CD4-positive, CD25-positive, alpha-beta regulatory T cell (primary cell): Measurements from ENCODE around the gene SETBP1. TPM values are rescaled to one million over a fixed set of nuclear protein-coding genes. Genes with fewer than 3 reads are reported as not detected.

Experiments
- ATAC-seq, 2 donors: fragments of 150-1000 bp; cut with Tn5 transposase; one replicate each; pipeline ENCODE4 v1.10.0; 2021; ENCODE audit warnings: low read depth in 2 of 2, moderate number of reproducible peaks in 2 of 2, moderate library complexity in 1 of 2
- DNase-seq, 3 donors: peaks; one replicate each; pipeline versions ENCODE4 v3.0.0 to v3.0.0-alpha.2; 2012 to 2022; ENCODE audit warnings: mixed read lengths in 1 of 3
- H3K27ac ChIP-seq: one replicate; pipeline ENCODE4 v1.7.0; 2013; ENCODE audit warnings: mild to moderate bottlenecking, low read length; ENCODE audit not compliant: insufficient read depth, poor library complexity, severe bottlenecking
- H3K27me3 ChIP-seq: one replicate; pipeline ENCODE4 v1.7.0; 2013; ENCODE audit warnings: low read length; ENCODE audit not compliant: control insufficient read depth, insufficient read depth
- H3K36me3 ChIP-seq: one replicate; pipeline ENCODE4 v1.7.0; 2013; ENCODE audit warnings: mild to moderate bottlenecking, low read length, moderate library complexity; ENCODE audit not compliant: control insufficient read depth, insufficient read depth
- H3K4me1 ChIP-seq: 2 replicates; pipeline ENCODE4 v1.7.0; 2013; ENCODE audit warnings: mild to moderate bottlenecking, low read length; ENCODE audit not compliant: insufficient read depth, control insufficient read depth, poor library complexity, severe bottlenecking
- H3K4me3 ChIP-seq: one replicate; pipeline ENCODE4 v1.7.0; 2013; ENCODE audit warnings: low read depth, mild to moderate bottlenecking, low read length, moderate library complexity
- H3K9me3 ChIP-seq, 2 experiments: 1 replicate in 1 of 2; 2 replicates in 1 of 2; pipeline ENCODE4 v1.7.0; 2013; ENCODE audit warnings: low read length in 2 of 2, mild to moderate bottlenecking in 1 of 2, moderate library complexity in 1 of 2; ENCODE audit not compliant: control insufficient read depth in 2 of 2
- H3K27ac Mint-ChIP-seq, 3 donors: one replicate each; pipeline ENCODE4 v1.8.0; 2020 to 2022; ENCODE audit warnings: mild to moderate bottlenecking in 3 of 3, mixed read lengths in 3 of 3, moderate library complexity in 2 of 3
- H3K27me3 Mint-ChIP-seq: one replicate; pipeline ENCODE4 v1.8.0; 2022; ENCODE audit warnings: mild to moderate bottlenecking, mixed read lengths
- H3K36me3 Mint-ChIP-seq: one replicate; pipeline ENCODE4 v1.8.0; 2020; ENCODE audit warnings: mixed read lengths
- H3K4me1 Mint-ChIP-seq, 4 donors: one replicate each; pipeline ENCODE4 v1.8.0; 2020 to 2022; ENCODE audit warnings: mixed read lengths in 4 of 4, mild to moderate bottlenecking in 1 of 4
- H3K4me3 Mint-ChIP-seq, 4 donors: one replicate each; pipeline ENCODE4 v1.8.0; 2020 to 2022; ENCODE audit warnings: mild to moderate bottlenecking in 4 of 4, mixed read lengths in 4 of 4, moderate library complexity in 3 of 4
- H3K9me3 Mint-ChIP-seq, 7 donors: one replicate each; pipeline ENCODE4 v1.8.0; 2020 to 2022; ENCODE audit warnings: mixed read lengths in 7 of 7, mild to moderate bottlenecking in 3 of 7, moderate library complexity in 2 of 7
- polyA plus RNA-seq, 4 donors: library from polyadenylated mRNA; unstranded; fragments of 300-500 nt; fragmentation: Illumina TruSeq; gene quantifications; one replicate each; pipeline ENCODE4 v1.2.3, GENCODE V29; 2021
- total RNA-seq: library from RNA; stranded (reverse); gene quantifications from one replicate; pipeline ENCODE4 v1.2.3, GENCODE V29; 2022

The SETBP1 gene
- total and polyA plus RNA-seq, 5 donors from 2014 or later = 0.32 to 1.6 (median 0.38) TPM; not detected in 2

GRCh38 chr18:45066886-45067285 is 386.2 kb downstream of the SETBP1 start:
- no peak overlapping the region for H3K27ac Mint-ChIP-seq
- H3K9me3 Mint-ChIP-seq = peaks cover 0 to 3% (median 3%) of the 10 kb centered on the region in 7 donors
- no peaks in the 10 kb centered on the region for H3K27me3 Mint-ChIP-seq
- H3K9me3 ChIP-seq = no peaks in the 10 kb centered on the region
- DNase-seq (no peak), ATAC-seq (no peak)
- H3K4me1 Mint-ChIP-seq = no peaks in the 10 kb centered on the region
- H3K27me3 ChIP-seq = no peaks in the 10 kb centered on the region
- no peaks in the 10 kb centered on the region for H3K36me3 Mint-ChIP-seq
- no peak overlapping the region for H3K27ac ChIP-seq
- H3K4me3 ChIP-seq = no peak overlapping the region
- no peaks in the 10 kb centered on the region for H3K36me3 ChIP-seq
- H3K4me3 Mint-ChIP-seq = no peak overlapping the region
- no peaks in the 10 kb centered on the region for H3K4me1 ChIP-seq

GRCh38 chr18:45068400-45069094 is 387.9 kb downstream of the SETBP1 start:
- Histone ChIP-seq H3K4me1 (no peaks in the 10 kb centered on the region), H3K4me3 (no peak overlapping the region), H3K27ac (no peak overlapping the region), H3K27me3 (no peaks in the 10 kb centered on the region), H3K9me3 (no peaks in the 10 kb centered on the region), H3K36me3 (no peaks in the 10 kb centered on the region)
- Mint-ChIP-seq H3K27ac (no peak overlapping the region), H3K36me3 (no peaks in the 10 kb centered on the region), H3K4me1 (no peaks in the 10 kb centered on the region), H3K9me3 (peaks cover 0 to 3% (median 0%) of the 10 kb centered on the region in 7 donors), H3K27me3 (no peaks in the 10 kb centered on the region), H3K4me3 (no peak overlapping the region)
- DNase-seq (no peak), ATAC-seq (no peak)

GRCh38 chr18:45069546-45069945 is 388.9 kb downstream of the SETBP1 start:
- no peak for ATAC-seq
- no peak overlapping the region for H3K27ac Mint-ChIP-seq
- no peaks in the 10 kb centered on the region for H3K36me3 Mint-ChIP-seq

GRCh38 chr18:45071956-45072355 is 391.3 kb downstream of the SETBP1 start:
- ATAC-seq (no peak), DNase-seq (no peak)
- Histone ChIP-seq H3K27ac (no peak overlapping the region), H3K36me3 (no peaks in the 10 kb centered on the region), H3K4me3 (no peak overlapping the region), H3K4me1 (no peaks in the 10 kb centered on the region), H3K9me3 (no peaks in the 10 kb centered on the region), H3K27me3 (no peaks in the 10 kb centered on the region)
- H3K9me3 Mint-ChIP-seq = peaks cover 0 to 2% (median 0%) of the 10 kb centered on the region in 7 donors
- no peak overlapping the region for H3K4me3 Mint-ChIP-seq
- H3K4me1 Mint-ChIP-seq = no peaks in the 10 kb centered on the region
- no peaks in the 10 kb centered on the region for H3K36me3 Mint-ChIP-seq
- peaks cover 6% of the 10 kb centered on the region for H3K27me3 Mint-ChIP-seq
- H3K27ac Mint-ChIP-seq = no peak overlapping the region

More at GRCh38 chr18:45069546-45069945, 388.9 kb downstream of the SETBP1 start:
- no peaks in the 10 kb centered on the region for H3K4me1 Mint-ChIP-seq
- peaks cover 0 to 3% (median 0%) of the 10 kb centered on the region in 7 donors for H3K9me3 Mint-ChIP-seq
- H3K27ac ChIP-seq = no peak overlapping the region
- H3K36me3 ChIP-seq = no peaks in the 10 kb centered on the region
- H3K27me3 Mint-ChIP-seq = peaks cover 3% of the 10 kb centered on the region
- no peaks in the 10 kb centered on the region for H3K27me3 ChIP-seq
- no peaks in the 10 kb centered on the region for H3K4me1 ChIP-seq
- no peaks in the 10 kb centered on the region for H3K9me3 ChIP-seq
- no peak overlapping the region for H3K4me3 ChIP-seq
- DNase-seq = no peak
- H3K4me3 Mint-ChIP-seq = no peak overlapping the region

GRCh38 chr18:45073556-45073955 is 392.9 kb downstream of the SETBP1 start:
- Histone ChIP-seq H3K9me3 (no peaks in the 10 kb centered on the region), H3K4me3 (no peak overlapping the region), H3K36me3 (no peaks in the 10 kb centered on the region), H3K4me1 (no peaks in the 10 kb centered on the region), H3K27me3 (no peaks in the 10 kb centered on the region), H3K27ac (no peak overlapping the region)
- no peak overlapping the region for H3K4me3 Mint-ChIP-seq
- no peak overlapping the region for H3K27ac Mint-ChIP-seq
- peaks cover 6% of the 10 kb centered on the region for H3K27me3 Mint-ChIP-seq
- DNase-seq (no peak), ATAC-seq (no peak)
- H3K9me3 Mint-ChIP-seq = peaks cover 0 to 2% (median 0%) of the 10 kb centered on the region in 7 donors
- H3K36me3 Mint-ChIP-seq = no peaks in the 10 kb centered on the region
- no peaks in the 10 kb centered on the region for H3K4me1 Mint-ChIP-seq

GRCh38 chr18:45081566-45082181 is 401.0 kb downstream of the SETBP1 start:
- no peak overlapping the region for H3K27ac ChIP-seq
- H3K4me3 Mint-ChIP-seq = no peak overlapping the region
- no peaks in the 10 kb centered on the region for H3K36me3 Mint-ChIP-seq
- no peaks in the 10 kb centered on the region for H3K4me1 Mint-ChIP-seq
- H3K27me3 Mint-ChIP-seq = peaks cover 4% of the 10 kb centered on the region
- no peaks in the 10 kb centered on the region for H3K36me3 ChIP-seq
- H3K9me3 Mint-ChIP-seq = peaks cover 0 to 4% (median 1%) of the 10 kb centered on the region in 7 donors
- peaks cover 3% of the 10 kb centered on the region for H3K27me3 ChIP-seq
- no peak overlapping the region for H3K27ac Mint-ChIP-seq
- no peak overlapping the region for H3K4me3 ChIP-seq
- DNase-seq (no peak), ATAC-seq (no peak)
- no peaks in the 10 kb centered on the region for H3K4me1 ChIP-seq
- H3K9me3 ChIP-seq = no peaks in the 10 kb centered on the region

- Mint-ChIP-seq H3K9me3 (peaks cover 0 to 4% (median 0%) of the 10 kb centered on the region in 7 donors), H3K4me1 (no peaks in the 10 kb centered on the region), H3K27me3 (peaks cover 4% of the 10 kb centered on the region), H3K27ac (no peak overlapping the region), H3K4me3 (no peak overlapping the region), H3K36me3 (no peaks in the 10 kb centered on the region)
- Histone ChIP-seq H3K36me3 (no peaks in the 10 kb centered on the region), H3K27ac (no peak overlapping the region), H3K27me3 (peaks cover 3% of the 10 kb centered on the region), H3K4me1 (no peaks in the 10 kb centered on the region), H3K9me3 (no peaks in the 10 kb centered on the region), H3K4me3 (no peak overlapping the region)
- no peak for ATAC-seq
- DNase-seq = no peak
These were observed 402.7 kb downstream of the SETBP1 start for GRCh38 chr18:45083226-45083855.
